ENCODE results near the gene EFCAB6.
A peak's percentile ranks its signal among the peaks of the same experiment; 100 is the strongest.

- TF ChIP-seq POLR2AphosphoS5 (IDR thresholded peaks at IDR 0.05; ENCODE audit: insufficient read depth, low read depth, low read length) = no peak
- TF ChIP-seq CTCF (IDR thresholded peaks at IDR 0.05; ENCODE audit: extremely low read depth in 1 of 2, insufficient read depth in 1 of 2, low read depth in 1 of 2, low read length in 2 of 2) = peak in 1 of 2 donors; percentile 8
- TF ChIP-seq MAX (IDR thresholded peaks at IDR 0.05; ENCODE audit: insufficient read depth, insufficient read length) = no peak
- no peak for TF ChIP-seq POLR2A (IDR thresholded peaks at IDR 0.05; ENCODE audit: low read depth, low read length)
Measured at GRCh38 chr22:43796567-43796966, 15.5 kb downstream of the EFCAB6 start.

Data from endothelial cell of umbilical vein (primary cell).